ENCODE measurements around the gene USH2A.

The USH2A gene

GRCh38 chr1:215777370-215777925, 645.8 kb downstream of the USH2A start:
- TF ChIP-seq EZH2phosphoT487 (conservative IDR thresholded peaks at IDR 0.05; ENCODE audit: low read length) = no peak
- TF ChIP-seq, protein P1, sequence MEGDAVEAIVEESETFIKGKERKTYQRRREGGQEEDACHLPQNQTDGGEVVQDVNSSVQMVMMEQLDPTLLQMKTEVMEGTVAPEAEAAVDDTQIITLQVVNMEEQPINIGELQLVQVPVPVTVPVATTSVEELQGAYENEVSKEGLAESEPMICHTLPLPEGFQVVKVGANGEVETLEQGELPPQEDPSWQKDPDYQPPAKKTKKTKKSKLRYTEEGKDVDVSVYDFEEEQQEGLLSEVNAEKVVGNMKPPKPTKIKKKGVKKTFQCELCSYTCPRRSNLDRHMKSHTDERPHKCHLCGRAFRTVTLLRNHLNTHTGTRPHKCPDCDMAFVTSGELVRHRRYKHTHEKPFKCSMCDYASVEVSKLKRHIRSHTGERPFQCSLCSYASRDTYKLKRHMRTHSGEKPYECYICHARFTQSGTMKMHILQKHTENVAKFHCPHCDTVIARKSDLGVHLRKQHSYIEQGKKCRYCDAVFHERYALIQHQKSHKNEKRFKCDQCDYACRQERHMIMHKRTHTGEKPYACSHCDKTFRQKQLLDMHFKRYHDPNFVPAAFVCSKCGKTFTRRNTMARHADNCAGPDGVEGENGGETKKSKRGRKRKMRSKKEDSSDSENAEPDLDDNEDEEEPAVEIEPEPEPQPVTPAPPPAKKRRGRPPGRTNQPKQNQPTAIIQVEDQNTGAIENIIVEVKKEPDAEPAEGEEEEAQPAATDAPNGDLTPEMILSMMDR (IDR thresholded peaks at IDR 0.05; ENCODE audit: insufficient read depth, low read length, poor library complexity, severe bottlenecking) = no peak
- Histone ChIP-seq H3K79me2 (ENCODE audit: insufficient read depth, low read length) (no peaks in the 10 kb centered on the region), H3K4me3 (ENCODE audit: insufficient read depth, low read length, poor library complexity, severe bottlenecking) (no peak overlapping the region), H3K9me3 (ENCODE audit: insufficient read depth, low read length) (no peaks in the 10 kb centered on the region), H3F3A (ENCODE audit: insufficient read depth) (no peaks in the 10 kb centered on the region), H3K9ac (ENCODE audit: low read length) (no peak overlapping the region), H3K36me3 (ENCODE audit: low read length) (no peaks in the 10 kb centered on the region), H3K9me2 (replicated peaks; ENCODE audit: insufficient read depth, low read length) (no peaks in the 10 kb centered on the region), H3K27ac (ENCODE audit: low read depth, low read length) (no peak overlapping the region), H2AFZ (ENCODE audit: low read depth, low read length, severe bottlenecking) (no peak overlapping the region), H3K4me2 (ENCODE audit: low read depth, low read length, poor library complexity, severe bottlenecking) (no peak overlapping the region), H3K27me3 (ENCODE audit: low read length) (no peaks in the 10 kb centered on the region), H4K20me1 (ENCODE audit: low read depth, low read length) (no peaks in the 10 kb centered on the region)

DNA sequence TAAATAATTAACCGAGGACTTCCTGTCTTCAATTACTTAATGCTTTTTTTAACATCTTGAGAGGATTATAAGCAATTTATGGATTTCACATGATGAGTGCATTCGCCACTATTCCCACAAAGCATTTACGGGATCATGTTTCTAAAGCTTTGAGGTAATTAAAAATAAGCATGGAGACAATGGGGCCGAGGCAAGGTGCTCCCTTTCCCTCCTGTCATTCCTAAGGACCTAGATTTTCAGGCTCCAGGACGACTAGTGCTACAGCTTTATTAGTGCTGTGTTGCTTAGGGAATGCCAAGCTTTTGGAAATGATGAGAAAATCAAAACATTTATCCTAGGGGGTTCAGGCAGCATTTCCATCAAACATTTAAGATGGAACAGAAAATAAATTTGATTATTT, 646.9 kb downstream of the USH2A start:
- Histone ChIP-seq H3K36me3 (ENCODE audit: low read length) (no peaks in the 10 kb centered on the region), H4K20me1 (ENCODE audit: low read depth, low read length) (no peaks in the 10 kb centered on the region), H3K9me2 (replicated peaks; ENCODE audit: insufficient read depth, low read length) (no peaks in the 10 kb centered on the region), H3K79me2 (ENCODE audit: insufficient read depth, low read length) (no peaks in the 10 kb centered on the region), H3K9me3 (ENCODE audit: insufficient read depth, low read length) (no peaks in the 10 kb centered on the region), H3K27me3 (ENCODE audit: low read length) (no peaks in the 10 kb centered on the region), H3K4me3 (ENCODE audit: insufficient read depth, low read length, poor library complexity, severe bottlenecking) (no peak overlapping the region), H3F3A (ENCODE audit: insufficient read depth) (no peaks in the 10 kb centered on the region), H3K9ac (ENCODE audit: low read length) (no peak overlapping the region), H2AFZ (ENCODE audit: low read depth, low read length, severe bottlenecking) (no peak overlapping the region), H3K27ac (ENCODE audit: low read depth, low read length) (no peak overlapping the region), H3K4me2 (ENCODE audit: low read depth, low read length, poor library complexity, severe bottlenecking) (no peak overlapping the region)
- TF ChIP-seq, protein P1 (IDR thresholded peaks at IDR 0.05; ENCODE audit: insufficient read depth, low read length, poor library complexity, severe bottlenecking) = no peak
- no peak for TF ChIP-seq EZH2phosphoT487 (conservative IDR thresholded peaks at IDR 0.05; ENCODE audit: low read length)

DNA sequence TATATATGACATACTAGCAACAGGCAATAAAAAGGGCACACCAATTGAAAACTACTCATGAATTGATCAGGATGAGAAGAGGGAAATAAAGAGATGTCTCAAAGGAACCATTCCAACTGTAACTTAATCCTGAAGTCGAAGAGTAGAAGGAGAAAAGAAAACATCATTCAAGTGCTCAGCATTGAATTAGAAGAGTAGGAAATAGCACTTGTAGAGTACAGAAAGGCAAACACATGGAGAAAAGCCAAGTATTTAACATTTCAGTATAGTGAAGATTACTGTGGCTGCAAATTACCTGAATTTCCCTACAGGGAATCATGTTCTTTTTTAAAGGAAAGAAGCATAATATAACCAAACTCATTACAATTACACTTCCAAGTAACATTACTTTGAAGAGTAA, 651.1 kb downstream of the USH2A start:
- no peaks in the 10 kb centered on the region for H4K20me1 ChIP-seq (ENCODE audit: low read depth, low read length)
- H3K79me2 ChIP-seq (ENCODE audit: insufficient read depth, low read length) = no peaks in the 10 kb centered on the region
- TF ChIP-seq, protein P1 (IDR thresholded peaks at IDR 0.05; ENCODE audit: insufficient read depth, low read length, poor library complexity, severe bottlenecking) = no peak
- TF ChIP-seq EZH2phosphoT487 (conservative IDR thresholded peaks at IDR 0.05; ENCODE audit: low read length) = no peak
- H3K9me2 ChIP-seq (replicated peaks; ENCODE audit: insufficient read depth, low read length) = no peaks in the 10 kb centered on the region
- H3K27me3 ChIP-seq (ENCODE audit: low read length) = no peaks in the 10 kb centered on the region
- H2AFZ ChIP-seq (ENCODE audit: low read depth, low read length, severe bottlenecking) = no peak overlapping the region
- H3K9ac ChIP-seq (ENCODE audit: low read length) = no peak overlapping the region
- H3K36me3 ChIP-seq (ENCODE audit: low read length) = no peaks in the 10 kb centered on the region
- H3K4me3 ChIP-seq (ENCODE audit: insufficient read depth, low read length, poor library complexity, severe bottlenecking) = no peak overlapping the region
- H3K4me2 ChIP-seq (ENCODE audit: low read depth, low read length, poor library complexity, severe bottlenecking) = no peak overlapping the region
- H3K9me3 ChIP-seq (ENCODE audit: insufficient read depth, low read length) = no peaks in the 10 kb centered on the region
- H3K27ac ChIP-seq (ENCODE audit: low read depth, low read length) = no peak overlapping the region
- no peaks in the 10 kb centered on the region for H3F3A ChIP-seq (ENCODE audit: insufficient read depth)

Measured in SU-DHL-6 (cell line).